HFFc6 (cell line): ENCODE measurements around the gene BRME1. TPM values are rescaled to one million over a fixed set of nuclear protein-coding genes. Genes with fewer than 3 reads are reported as not detected.

ENCODE experiments used
- DNase-seq: peaks from one replicate; pipeline ENCODE4 v3.0.0-alpha.2; 2018
- H3K27ac Mint-ChIP-seq: 2 replicates; pipeline ENCODE4 v1.8.0; 2020; ENCODE audit warnings: mild to moderate bottlenecking, mixed read lengths
- H3K27me3 Mint-ChIP-seq: 2 replicates; pipeline ENCODE4 v1.8.0; 2021; ENCODE audit warnings: mild to moderate bottlenecking, moderate library complexity, mixed read lengths; ENCODE audit not compliant: insufficient read depth
- H3K36me3 Mint-ChIP-seq: 2 replicates; pipeline ENCODE4 v1.8.0; 2021; ENCODE audit warnings: low read depth, mixed read lengths
- H3K4me1 Mint-ChIP-seq: 2 replicates; pipeline ENCODE4 v1.8.0; 2020; ENCODE audit warnings: low read depth, mixed read lengths
- H3K4me3 Mint-ChIP-seq: 2 replicates; pipeline ENCODE4 v1.8.0; 2020; ENCODE audit warnings: mild to moderate bottlenecking, moderate library complexity, mixed read lengths
- H3K9me3 Mint-ChIP-seq: 2 replicates; pipeline ENCODE4 v1.8.0; 2020; ENCODE audit warnings: mild to moderate bottlenecking, mixed read lengths
- CTCF ChIP-seq: fragments of 200-600 bp; sonication (generic); IDR thresholded peaks from 2 replicates; pipeline ENCODE4 v1.5.0; 2021; ENCODE audit warnings: antibody characterized with exemption, mild to moderate bottlenecking
- total RNA-seq, 6 experiments: library from RNA; stranded (reverse); fragmentation: NEBNext Ultra II Directional; extraction: Animal tissue kit (Norgen Biotek cat#: 25700); gene quantifications; 2 replicates in 1 of 6; 3 replicates in 5 of 6; pipeline ENCODE4 v1.2.3, GENCODE V29; 2021

The BRME1 gene
- total RNA-seq, 6 experiments from 2014 or later = 0.37 to 0.67 (median 0.55) TPM

DNA sequence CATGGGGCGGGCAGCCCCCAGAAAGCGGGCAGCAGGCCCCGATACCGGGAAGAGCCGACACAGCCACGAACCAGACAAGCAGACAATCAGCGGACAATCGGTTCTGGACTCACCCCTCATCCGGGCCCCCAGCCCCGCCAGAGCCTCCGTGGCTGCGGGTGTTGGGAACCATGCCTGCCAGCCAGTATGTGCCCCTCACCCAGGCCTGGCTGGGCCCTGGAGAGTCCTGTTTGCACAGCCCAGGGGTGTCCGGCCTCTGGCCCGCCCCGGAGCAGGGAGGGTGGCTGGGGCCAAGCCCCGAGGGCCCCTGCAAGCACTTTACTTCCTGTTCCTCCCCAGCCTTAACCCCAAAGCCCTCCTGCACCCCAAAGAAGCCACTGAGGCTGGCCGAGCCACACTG, 24.5 kb upstream of the BRME1 start:
- Mint-ChIP-seq H3K27ac (no peak overlapping the region), H3K27me3 (no peaks in the 10 kb centered on the region), H3K4me1 (no peaks in the 10 kb centered on the region), H3K4me3 (no peak overlapping the region), H3K36me3 (peaks cover 16% of the 10 kb centered on the region), H3K9me3 (no peaks in the 10 kb centered on the region)
- no peak for TF ChIP-seq CTCF
- no peak for DNase-seq

GRCh38 chr19:13929956-13930355, 24.0 kb upstream of the BRME1 start:
- H3K36me3 Mint-ChIP-seq = peaks cover 19% of the 10 kb centered on the region
- H3K4me3 Mint-ChIP-seq = no peak overlapping the region
- H3K9me3 Mint-ChIP-seq = no peaks in the 10 kb centered on the region
- no peak overlapping the region for H3K27ac Mint-ChIP-seq
- TF ChIP-seq CTCF = no peak
- no peaks in the 10 kb centered on the region for H3K4me1 Mint-ChIP-seq
- H3K27me3 Mint-ChIP-seq = no peaks in the 10 kb centered on the region; the same call in 1 of the 2 replicates
- DNase-seq = no peak

GRCh38 chr19:13929340-13929739, 23.4 kb upstream of the BRME1 start:
- H3K27me3 Mint-ChIP-seq = no peaks in the 10 kb centered on the region; the same call in 1 of the 2 replicates
- no peak overlapping the region for H3K27ac Mint-ChIP-seq
- no peak for TF ChIP-seq CTCF
- DNase-seq = no peak
- peaks cover 23% of the 10 kb centered on the region for H3K36me3 Mint-ChIP-seq
- no peaks in the 10 kb centered on the region for H3K9me3 Mint-ChIP-seq
- H3K4me3 Mint-ChIP-seq = no peak overlapping the region
- H3K4me1 Mint-ChIP-seq = no peaks in the 10 kb centered on the region

DNA sequence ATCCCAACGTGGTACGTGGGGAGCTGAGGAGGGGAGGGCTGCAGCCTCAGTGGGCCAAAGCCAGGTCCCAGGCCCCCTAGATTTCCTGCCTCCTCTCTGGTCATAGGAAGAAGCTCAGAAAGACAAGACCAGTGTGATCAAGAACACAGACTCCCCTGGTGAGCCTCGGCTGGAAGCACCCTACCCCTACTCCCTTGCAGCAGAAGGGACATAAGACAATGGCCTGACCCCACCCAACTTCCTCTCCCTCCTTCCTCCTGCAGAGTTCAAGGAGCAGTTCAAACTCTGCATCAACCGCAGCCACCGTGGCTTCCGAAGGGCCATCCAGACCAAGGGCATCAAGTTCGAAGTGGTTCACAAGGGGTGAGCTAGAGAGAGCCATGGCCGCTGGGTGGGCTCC, 20.8 kb upstream of the BRME1 start:
- no peak overlapping the region for H3K27ac Mint-ChIP-seq
- no peaks in the 10 kb centered on the region for H3K4me1 Mint-ChIP-seq
- no peak for TF ChIP-seq CTCF
- no peak overlapping the region for H3K4me3 Mint-ChIP-seq
- DNase-seq = no peak
- no peaks in the 10 kb centered on the region for H3K9me3 Mint-ChIP-seq
- no peaks in the 10 kb centered on the region; the same call in none of the 2 replicates for H3K27me3 Mint-ChIP-seq
- peaks cover 39% of the 10 kb centered on the region for H3K36me3 Mint-ChIP-seq

GRCh38 chr19:13926010-13926409, 20.1 kb upstream of the BRME1 start:
- TF ChIP-seq CTCF = no peak
- DNase-seq = no peak
- Mint-ChIP-seq H3K4me3 (no peak overlapping the region), H3K27ac (no peak overlapping the region), H3K27me3 (no peaks in the 10 kb centered on the region; the same call in none of the 2 replicates), H3K4me1 (no peaks in the 10 kb centered on the region), H3K36me3 (peaks cover 46% of the 10 kb centered on the region), H3K9me3 (peaks cover 4% of the 10 kb centered on the region; the same call in 1 of the 2 replicates)
